Activated CD4-positive, alpha-beta T cell treated with anti-CD3 and anti-CD28 coated beads for 36 hours (primary cell): ENCODE measurements around the gene MCF2L2. TPM values are rescaled to one million over a fixed set of nuclear protein-coding genes. Genes with fewer than 3 reads are reported as not detected.

Experiments
- ATAC-seq: fragments of 200-7000 bp; cut with Tn5 transposase; one replicate; pipeline ENCODE4 v1.10.0; 2021; ENCODE audit warnings: mild to moderate bottlenecking, moderate library complexity
- CTCF ChIA-PET: fragments of 350-600 bp; sonication (Branson Sonifier 250); formaldehyde crosslinking; loops from one replicate; lab custom pipeline; 2021; ENCODE audit warnings: antibody characterized with exemption; lab: Charles Lee
- POLR2A ChIA-PET: fragments of 350-600 bp; sonication (Branson Sonifier 250); formaldehyde crosslinking; loops from one replicate; lab custom pipeline; 2021; ENCODE audit warnings: antibody characterized with exemption, inconsistent platforms; lab: Charles Lee
- DNase-seq: peaks from one replicate; pipeline ENCODE4 v3.0.0-alpha.2; 2020
- H3K27ac Mint-ChIP-seq: one replicate; pipeline ENCODE4 v1.8.0; 2021; ENCODE audit warnings: mixed read lengths
- H3K27me3 Mint-ChIP-seq: one replicate; pipeline ENCODE4 v1.8.0; 2021; ENCODE audit warnings: mixed read lengths
- H3K36me3 Mint-ChIP-seq: one replicate; pipeline ENCODE4 v1.8.0; 2021; ENCODE audit warnings: low read depth, mixed read lengths
- H3K4me1 Mint-ChIP-seq: one replicate; pipeline ENCODE4 v1.8.0; 2021; ENCODE audit warnings: mixed read lengths
- H3K4me3 Mint-ChIP-seq: one replicate; pipeline ENCODE4 v1.8.0; 2021; ENCODE audit warnings: mild to moderate bottlenecking, moderate library complexity, mixed read lengths
- H3K9me3 Mint-ChIP-seq: one replicate; pipeline ENCODE4 v1.8.0; 2021; ENCODE audit warnings: low read depth, mixed read lengths
- intact Hi-C, 2 experiments: fragments of 100-400 bp; cut with DNase I in 1 of 2; cut with micrococcal nuclease in 1 of 2; formaldehyde crosslinking; loops; one replicate each; pipeline versions ENCODE4 v1.14.2 to v1.15.1; 2022 to 2024; cut with DNase I, micrococcal nuclease
- total RNA-seq, 2 experiments: library from RNA; stranded (reverse); gene quantifications; one replicate each; pipeline ENCODE4 v1.2.3, GENCODE V29; 2021

Gene MCF2L2
- total RNA-seq, 2 experiments from 2014 or later, result 1.9 to 2.3 TPM

- Mint-ChIP-seq H3K4me3 (no peak overlapping the region), H3K36me3 (peaks cover 45% of the 10 kb centered on the region), H3K4me1 (peaks cover 22% of the 10 kb centered on the region), H3K27me3 (no peaks in the 10 kb centered on the region), H3K9me3 (no peaks in the 10 kb centered on the region), H3K27ac (no peak overlapping the region)
- ChIA-PET POLR2A (no interaction called here), CTCF (no interaction called here)
- ATAC-seq (no peak), DNase-seq (no peak)
- intact Hi-C loops, result no loop called here
Observed at GRCh38 chr3:183270344-183270743, 158.1 kb downstream of the MCF2L2 start.

- intact Hi-C loops, result loop anchor here (5.0 kb wide), 4 partner anchors 42 to 108 kb away; no protein-coding TSS in a partner anchor
- peaks cover 45% of the 10 kb centered on the region for H3K36me3 Mint-ChIP-seq
- no peak for ATAC-seq
- ChIA-PET CTCF (no interaction called here), POLR2A (no interaction called here)
- no peaks in the 10 kb centered on the region for H3K9me3 Mint-ChIP-seq
- H3K27ac Mint-ChIP-seq, result no peak overlapping the region
- H3K4me1 Mint-ChIP-seq, result peaks cover 12% of the 10 kb centered on the region
- DNase-seq, result no peak
- H3K4me3 Mint-ChIP-seq, result no peak overlapping the region
- no peaks in the 10 kb centered on the region for H3K27me3 Mint-ChIP-seq
Observed at GRCh38 chr3:183269345-183269744, 159.1 kb downstream of the MCF2L2 start.

GRCh38 chr3:183268366-183268765, 160.1 kb downstream of the MCF2L2 start:
- no peak for DNase-seq
- POLR2A ChIA-PET, result no interaction called here

GRCh38 chr3:183267140-183267539, 161.3 kb downstream of the MCF2L2 start:
- POLR2A ChIA-PET, result interaction anchor here (0.5 to 2.0 kb wide), 2 partner anchors 12 to 19 kb away, joined by 4 to 39 read pairs; no protein-coding TSS in a partner anchor
- CTCF ChIA-PET, result interaction anchor here (1.3 kb wide), 1 partner anchor 119 kb away, joined by 3 read pairs; no protein-coding TSS in a partner anchor
- Mint-ChIP-seq H3K27ac (no peak overlapping the region), H3K4me1 (peaks cover 7% of the 10 kb centered on the region), H3K4me3 (no peak overlapping the region), H3K9me3 (no peaks in the 10 kb centered on the region), H3K27me3 (no peaks in the 10 kb centered on the region), H3K36me3 (peaks cover 45% of the 10 kb centered on the region)
- intact Hi-C loops, result loop anchor here (5.0 kb wide), 4 partner anchors 40 to 110 kb away; no protein-coding TSS in a partner anchor
- no peak for DNase-seq
- no peak for ATAC-seq

More at GRCh38 chr3:183268366-183268765, 160.1 kb downstream of the MCF2L2 start:
- H3K4me3 Mint-ChIP-seq, result no peak overlapping the region
- H3K9me3 Mint-ChIP-seq, result no peaks in the 10 kb centered on the region
- CTCF ChIA-PET, result interaction anchor here (0.6 to 1.3 kb wide), 3 partner anchors 60 to 218 kb away, joined by 3 to 4 read pairs (median 3); no protein-coding TSS in a partner anchor
- H3K27me3 Mint-ChIP-seq, result no peaks in the 10 kb centered on the region
- intact Hi-C loops, result loop anchor here (5.0 kb wide), 4 partner anchors 41 to 109 kb away; no protein-coding TSS in a partner anchor
- peaks cover 45% of the 10 kb centered on the region for H3K36me3 Mint-ChIP-seq
- peaks cover 8% of the 10 kb centered on the region for H3K4me1 Mint-ChIP-seq
- H3K27ac Mint-ChIP-seq, result peak overlapping the region; percentile 58
- ATAC-seq, result no peak

- intact Hi-C loops, result loop anchor here (1.0 to 5.0 kb wide), 11 partner anchors 13 to 289 kb away; partner anchors contain the start of genes B3GNT5 (in 2 of the 2) and KLHL6 (in 1 of the 2)
- DNase-seq (peak; percentile 51), ATAC-seq (peak; percentile 67)
- Mint-ChIP-seq H3K36me3 (peaks cover 42% of the 10 kb centered on the region), H3K9me3 (no peaks in the 10 kb centered on the region), H3K27me3 (no peaks in the 10 kb centered on the region), H3K4me3 (no peak overlapping the region), H3K27ac (no peak overlapping the region), H3K4me1 (peaks cover 5% of the 10 kb centered on the region)
- ChIA-PET CTCF (interaction anchor here (0.7 to 2.0 kb wide), 9 partner anchors 19 to 460 kb away, joined by 3 to 12 read pairs (median 4); no protein-coding TSS in a partner anchor), POLR2A (interaction anchor here (0.5 to 2.0 kb wide), 4 partner anchors 11 to 549 kb away, joined by 3 to 39 read pairs (median 10); partner anchors contain the start of gene B3GNT5)
Observed at GRCh38 chr3:183266454-183266853, 162.0 kb downstream of the MCF2L2 start.

- no peak overlapping the region for H3K27ac Mint-ChIP-seq
- ChIA-PET CTCF (interaction anchor here (0.6 to 2.0 kb wide), 17 partner anchors 9 to 460 kb away, joined by 3 to 12 read pairs (median 3); no protein-coding TSS in a partner anchor), POLR2A (interaction anchor here (0.5 to 2.0 kb wide), 5 partner anchors 11 to 550 kb away, joined by 3 to 39 read pairs (median 9); partner anchors contain the start of gene B3GNT5)
- intact Hi-C loops, result loop anchor here (1.0 to 5.0 kb wide), 11 partner anchors 13 to 289 kb away; partner anchors contain the start of genes B3GNT5 (in 2 of the 2) and KLHL6 (in 1 of the 2)
- no peaks in the 10 kb centered on the region for H3K27me3 Mint-ChIP-seq
- no peaks in the 10 kb centered on the region for H3K9me3 Mint-ChIP-seq
- peak; percentile 98 for ATAC-seq
- H3K36me3 Mint-ChIP-seq, result peaks cover 39% of the 10 kb centered on the region
- no peak overlapping the region for H3K4me3 Mint-ChIP-seq
- peaks cover 2% of the 10 kb centered on the region for H3K4me1 Mint-ChIP-seq
- DNase-seq, result peak; percentile 75
Observed at GRCh38 chr3:183265834-183266417, 162.5 kb downstream of the MCF2L2 start.

GRCh38 chr3:183265157-183265642, 163.2 kb downstream of the MCF2L2 start:
- Mint-ChIP-seq H3K4me3 (no peak overlapping the region), H3K27me3 (no peaks in the 10 kb centered on the region), H3K9me3 (no peaks in the 10 kb centered on the region), H3K27ac (no peak overlapping the region), H3K4me1 (peaks cover 5% of the 10 kb centered on the region), H3K36me3 (peaks cover 32% of the 10 kb centered on the region)
- no peak for DNase-seq
- POLR2A ChIA-PET, result interaction anchor here (0.6 to 2.0 kb wide), 5 partner anchors 10 to 106 kb away, joined by 4 to 39 read pairs (median 9); partner anchors contain the start of gene B3GNT5
- intact Hi-C loops, result loop anchor here (5.0 kb wide), 4 partner anchors 38 to 112 kb away; no protein-coding TSS in a partner anchor
- ATAC-seq, result no peak
- CTCF ChIA-PET, result interaction anchor here (0.5 to 2.0 kb wide), 19 partner anchors 9 to 459 kb away, joined by 3 to 12 read pairs (median 3); partner anchors contain the start of gene MCF2L2

- DNase-seq (no peak), ATAC-seq (no peak)
- no peaks in the 10 kb centered on the region for H3K27me3 Mint-ChIP-seq
- peaks cover 11% of the 10 kb centered on the region for H3K4me1 Mint-ChIP-seq
- CTCF ChIA-PET, result interaction anchor here (1.3 to 1.8 kb wide), 2 partner anchors 14 to 118 kb away, joined by 3 to 6 read pairs; no protein-coding TSS in a partner anchor
- no peaks in the 10 kb centered on the region for H3K9me3 Mint-ChIP-seq
- H3K4me3 Mint-ChIP-seq, result no peak overlapping the region
- no peak overlapping the region for H3K27ac Mint-ChIP-seq
- intact Hi-C loops, result no loop called here
- POLR2A ChIA-PET, result no interaction called here
- H3K36me3 Mint-ChIP-seq, result peaks cover 32% of the 10 kb centered on the region
Observed at GRCh38 chr3:183264268-183264667, 164.2 kb downstream of the MCF2L2 start.

GRCh38 chr3:183262875-183263378, 165.5 kb downstream of the MCF2L2 start:
- intact Hi-C loops, result no loop called here
- ATAC-seq (no peak), DNase-seq (no peak)
- peaks cover 16% of the 10 kb centered on the region for H3K4me1 Mint-ChIP-seq
- no peaks in the 10 kb centered on the region for H3K9me3 Mint-ChIP-seq
- CTCF ChIA-PET, result no interaction called here
- peaks cover 35% of the 10 kb centered on the region for H3K36me3 Mint-ChIP-seq
- no peak overlapping the region for H3K27ac Mint-ChIP-seq
- POLR2A ChIA-PET, result no interaction called here
- no peak overlapping the region for H3K4me3 Mint-ChIP-seq
- H3K27me3 Mint-ChIP-seq, result peaks cover 3% of the 10 kb centered on the region

- H3K4me1 Mint-ChIP-seq, result peaks cover 27% of the 10 kb centered on the region
- H3K9me3 Mint-ChIP-seq, result no peaks in the 10 kb centered on the region
- H3K27me3 Mint-ChIP-seq, result peaks cover 8% of the 10 kb centered on the region
- peaks cover 40% of the 10 kb centered on the region for H3K36me3 Mint-ChIP-seq
- no peak overlapping the region for H3K4me3 Mint-ChIP-seq
- intact Hi-C loops, result no loop called here
- ATAC-seq (no peak), DNase-seq (no peak)
- ChIA-PET POLR2A (no interaction called here), CTCF (interaction anchor here (1.0 to 2.1 kb wide), 3 partner anchors 19 to 124 kb away, joined by 3 to 4 read pairs (median 3); no protein-coding TSS in a partner anchor)
- no peak overlapping the region for H3K27ac Mint-ChIP-seq
Observed at GRCh38 chr3:183261151-183261724, 167.2 kb downstream of the MCF2L2 start.
